H1 (cell line): ENCODE data around the gene TCIRG1. TPM values are rescaled to one million over a fixed set of nuclear protein-coding genes. Genes with fewer than 3 reads are reported as not detected.

Experiments
- CTCF ChIA-PET: fragments of 300-600 bp; sonication (Branson Sonifier 250); formaldehyde crosslinking; loops from one replicate; lab custom pipeline; 2021; ENCODE audit not compliant: partially characterized antibody; lab: Charles Lee
- POLR2A ChIA-PET: fragments of 300-600 bp; sonication (Branson Sonifier 250); formaldehyde crosslinking; loops from one replicate; lab custom pipeline; 2021; ENCODE audit warnings: inconsistent platforms; ENCODE audit not compliant: partially characterized antibody; lab: Charles Lee
- DNase-seq, 2 experiments: peaks; one replicate each; pipeline versions ENCODE4 v3.0.0 to v3.0.0-alpha.2; 2010 to 2022; ENCODE audit warnings: low spot score in 2 of 2, low read depth in 1 of 2, mixed read lengths in 1 of 2
- FAIRE-seq: peaks from 2 replicates; lab custom pipeline; 2011; peaks lifted over from hg19 to GRCh38; lab: Jason Lieb, UNC
- H2AFZ ChIP-seq: 2 replicates; pipeline ENCODE4 v1.8.1; 2012; ENCODE audit warnings: low read length, inconsistent platforms
- H2AK5ac ChIP-seq: 2 replicates; pipeline ENCODE4 v1.6.1; 2013; ENCODE audit warnings: low read depth, low read length
- H2BK120ac ChIP-seq: replicated peaks from 2 replicates; pipeline ENCODE3; 2013; ENCODE audit warnings: low read depth, low read length, inconsistent platforms
- H2BK12ac ChIP-seq: 2 replicates; pipeline ENCODE4 v1.6.1; 2013; ENCODE audit warnings: low read depth, low read length
- H2BK15ac ChIP-seq: 2 replicates; pipeline ENCODE4 v1.6.1; 2013; ENCODE audit warnings: low read length
- H2BK20ac ChIP-seq: 2 replicates; pipeline ENCODE4 v1.6.1; 2013; ENCODE audit warnings: low read length
- H2BK5ac ChIP-seq: 2 replicates; pipeline ENCODE4 v1.6.1; 2013; ENCODE audit warnings: low read depth, low read length
- H3K14ac ChIP-seq: 2 replicates; pipeline ENCODE4 v1.6.1; 2013; ENCODE audit warnings: inconsistent platforms; ENCODE audit not compliant: insufficient read length
- H3K18ac ChIP-seq: 2 replicates; pipeline ENCODE4 v1.6.1; 2013; ENCODE audit warnings: low read length; ENCODE audit errors: extremely low read depth
- H3K23ac ChIP-seq: 2 replicates; pipeline ENCODE4 v1.6.1; 2013; ENCODE audit warnings: inconsistent platforms; ENCODE audit not compliant: insufficient read length
- H3K23me2 ChIP-seq: 2 replicates; pipeline ENCODE4 v1.6.1; 2013; ENCODE audit warnings: low read depth, low read length
- H3K27ac ChIP-seq: 2 replicates; pipeline ENCODE4 v1.6.1; 2011; ENCODE audit warnings: low read depth, low read length, inconsistent platforms
- H3K27me3 ChIP-seq, 4 experiments: replicated peaks in 1 of 4; 1 replicate in 1 of 4; 2 replicates in 3 of 4; pipeline versions ENCODE4 v1.6.1 to v1.8.1; 2011 to 2013; ENCODE audit warnings: low read length in 3 of 4, mild to moderate bottlenecking in 3 of 4, inconsistent platforms in 2 of 4, mixed read lengths in 2 of 4, moderate library complexity in 1 of 4; ENCODE audit not compliant: control insufficient read depth in 3 of 4, insufficient read depth in 3 of 4; ENCODE audit errors: extremely low read depth in 1 of 4
- H3K36me3 ChIP-seq, 4 experiments: 2 replicates each; pipeline versions ENCODE4 v1.6.1 to v1.8.1; 2011 to 2013; ENCODE audit warnings: mild to moderate bottlenecking in 4 of 4, low read length in 3 of 4, moderate library complexity in 2 of 4, control low read depth in 1 of 4, inconsistent platforms in 1 of 4; ENCODE audit not compliant: insufficient read depth in 4 of 4, control insufficient read depth in 2 of 4
- H3K4ac ChIP-seq: replicated peaks from 2 replicates; pipeline ENCODE3; 2013; ENCODE audit warnings: low read length, low read depth, mixed read lengths, inconsistent platforms; ENCODE audit not compliant: insufficient read length
- H3K4me1 ChIP-seq, 4 experiments: replicated peaks in 1 of 4; 1 replicate in 1 of 4; 2 replicates in 3 of 4; pipeline versions ENCODE4 v1.6.1 to v1.8.1; 2011 to 2013; ENCODE audit warnings: low read length in 3 of 4, inconsistent platforms in 2 of 4, mixed read lengths in 1 of 4; ENCODE audit not compliant: insufficient read depth in 4 of 4, control insufficient read depth in 3 of 4
- H3K4me2 ChIP-seq, 2 experiments: 2 replicates each; pipeline versions ENCODE4 v1.6.1 to v1.8.1; 2011 to 2013; ENCODE audit warnings: low read depth in 2 of 2, low read length in 2 of 2, control low read depth in 1 of 2, inconsistent platforms in 1 of 2, mild to moderate bottlenecking in 1 of 2; ENCODE audit not compliant: insufficient read depth in 1 of 2
- H3K4me3 ChIP-seq, 4 experiments: fragments of 200-600, 300-600 bp in 1 of 4; sonication (generic), shearing (Covaris generic), sonication (Bioruptor Twin) in 1 of 4; 2 replicates each; pipeline versions ENCODE4 v1.5.1 to v1.8.1; 2011 to 2016; ENCODE audit warnings: low read length in 4 of 4, low read depth in 3 of 4, control low read depth in 2 of 4, inconsistent platforms in 2 of 4, mild to moderate bottlenecking in 2 of 4, mixed read lengths in 1 of 4, moderate library complexity in 1 of 4; ENCODE audit not compliant: insufficient read depth in 2 of 4; ENCODE audit errors: extremely low read depth in 1 of 4
- H3K56ac ChIP-seq: replicated peaks from 2 replicates; pipeline ENCODE3; 2013; ENCODE audit warnings: low read depth, mild to moderate bottlenecking, mixed read lengths, low read length, inconsistent platforms; ENCODE audit not compliant: insufficient read length
- H3K79me1 ChIP-seq: 2 replicates; pipeline ENCODE4 v1.6.1; 2013; ENCODE audit warnings: low read depth, low read length, control low read depth
- H3K79me2 ChIP-seq, 2 experiments: 2 replicates each; pipeline versions ENCODE4 v1.6.1 to v1.8.1; 2012 to 2013; ENCODE audit warnings: low read length in 2 of 2, mild to moderate bottlenecking in 2 of 2, inconsistent platforms in 1 of 2; ENCODE audit not compliant: insufficient read depth in 2 of 2, control insufficient read depth in 1 of 2
- H3K9ac ChIP-seq, 4 experiments: replicated peaks in 1 of 4; 1 replicate in 1 of 4; 2 replicates in 3 of 4; pipeline versions ENCODE4 v1.6.1 to v1.8.1; 2011 to 2013; ENCODE audit warnings: low read depth in 3 of 4, low read length in 3 of 4, control low read depth in 2 of 4, mild to moderate bottlenecking in 2 of 4, moderate library complexity in 2 of 4, inconsistent platforms in 1 of 4; ENCODE audit errors: extremely low read depth in 1 of 4
- H3K9me3 ChIP-seq, 2 experiments: 2 replicates each; pipeline versions ENCODE4 v1.6.1 to v1.8.1; 2012 to 2013; ENCODE audit warnings: mild to moderate bottlenecking in 2 of 2, moderate library complexity in 2 of 2, control low read depth in 1 of 2, inconsistent platforms in 1 of 2, low read depth in 1 of 2, low read length in 1 of 2, mixed read lengths in 1 of 2; ENCODE audit not compliant: insufficient read depth in 2 of 2
- H4K20me1 ChIP-seq, 2 experiments: replicated peaks in 1 of 2; 2 replicates each; pipeline versions ENCODE3 to v1.8.1; 2011 to 2013; ENCODE audit warnings: inconsistent platforms in 2 of 2, low read length in 2 of 2, mild to moderate bottlenecking in 1 of 2; ENCODE audit not compliant: insufficient read depth in 2 of 2, control insufficient read depth in 1 of 2
- H4K5ac ChIP-seq: 2 replicates; pipeline ENCODE4 v1.6.1; 2013; ENCODE audit warnings: low read length, low read depth, mixed read lengths, inconsistent platforms; ENCODE audit not compliant: insufficient read length
- H4K8ac ChIP-seq: 2 replicates; pipeline ENCODE4 v1.8.0; 2013; ENCODE audit warnings: mild to moderate bottlenecking, moderate library complexity, low read length, inconsistent platforms; ENCODE audit not compliant: insufficient read depth; ENCODE audit errors: extremely low read depth
- H4K91ac ChIP-seq: replicated peaks from 2 replicates; pipeline ENCODE3; 2013; ENCODE audit warnings: low read length, mixed read lengths, inconsistent platforms; ENCODE audit not compliant: insufficient read length
- ASH2L ChIP-seq: fragments of 200-600, 300-600 bp; sonication (generic); IDR thresholded peaks from one replicate; pipeline ENCODE4 v1.7.1; 2017; ENCODE audit warnings: low read length
- BACH1 ChIP-seq: IDR thresholded peaks from 2 replicates; pipeline ENCODE4 v1.6.1; 2012; ENCODE audit warnings: low read length, improper control_type of control experiment
- CEBPB ChIP-seq: IDR thresholded peaks from 2 replicates; pipeline ENCODE4 v1.6.1; 2012; ENCODE audit warnings: low read depth, low read length
- EGR1 ChIP-seq: IDR thresholded peaks from 2 replicates; pipeline ENCODE4 v1.6.1; 2011; ENCODE audit warnings: low read depth, low read length, borderline replicate concordance
- EP300 ChIP-seq, 2 experiments: IDR thresholded peaks; 1 replicate in 1 of 2; 2 replicates in 1 of 2; pipeline ENCODE4 v1.6.1; 2011 to 2012; ENCODE audit warnings: low read depth in 2 of 2, low read length in 2 of 2, mild to moderate bottlenecking in 2 of 2, borderline replicate concordance in 1 of 2, inconsistent platforms in 1 of 2, moderate library complexity in 1 of 2
- HDAC2 ChIP-seq, 2 experiments: fragments of 300-600 bp in 1 of 2; sonication (generic) in 1 of 2; IDR thresholded peaks; 2 replicates each; pipeline ENCODE4 v1.6.1; 2011 to 2012; ENCODE audit warnings: low read depth in 2 of 2, low read length in 2 of 2, mild to moderate bottlenecking in 2 of 2, moderate library complexity in 2 of 2, borderline replicate concordance in 1 of 2, inconsistent platforms in 1 of 2
- JUN ChIP-seq: IDR thresholded peaks from 2 replicates; pipeline ENCODE4 v1.6.1; 2011; ENCODE audit warnings: low read depth, mild to moderate bottlenecking, improper control_type of control experiment, low read length
- KDM4A ChIP-seq: IDR thresholded peaks from one replicate; pipeline ENCODE4 v1.7.1; 2012; ENCODE audit warnings: low read depth, mild to moderate bottlenecking, moderate library complexity, low read length, inconsistent platforms; ENCODE audit not compliant: severe bottlenecking
- PHF8 ChIP-seq: fragments of 200-600 bp; sonication (generic); conservative IDR thresholded peaks from 2 replicates; pipeline ENCODE4 v1.7.1; 2012; ENCODE audit warnings: low read depth, mild to moderate bottlenecking, inconsistent platforms, low read length, moderate library complexity
- RNF2 ChIP-seq: fragments of 200-900, 300-1000 bp; sonication (generic); IDR thresholded peaks from 2 replicates; pipeline ENCODE4 v1.7.1; 2016; ENCODE audit warnings: borderline replicate concordance, low read depth, mild to moderate bottlenecking, antibody characterized with exemption, low read length; ENCODE audit not compliant: poor library complexity, severe bottlenecking; ENCODE audit errors: missing control alignments
- SIX5 ChIP-seq: IDR thresholded peaks from 2 replicates; pipeline ENCODE4 v1.6.1; 2011; ENCODE audit warnings: mild to moderate bottlenecking, low read depth, low read length
- TEAD4 ChIP-seq: IDR thresholded peaks from 2 replicates; pipeline ENCODE4 v1.6.1; 2012; ENCODE audit warnings: low read depth, low read length, inconsistent platforms, mixed read lengths
- WGBS, 2 experiments: shearing (Covaris generic) in 1 of 2; methylation state at CpG; one replicate each; pipeline versions ENCODE4 v1.1.6 to v1.1.7; 2013 to 2015; ENCODE audit warnings: low lambda C conversion rate in 2 of 2, mixed read lengths in 2 of 2, inconsistent platforms in 1 of 2, low coverage in 1 of 2, missing lambda C conversion rate in 1 of 2; ENCODE audit not compliant: insufficient replicate concordance in 2 of 2, insufficient coverage in 1 of 2, insufficient read length in 1 of 2; ENCODE audit errors: extremely low coverage in 1 of 2, missing lambda C conversion rate in 1 of 2; 5-methylcytosine and 5-hydroxymethylcytosine counted together
- polyA plus RNA-seq, 7 experiments: library from polyadenylated mRNA; depleted of rRNA in 3 of 7; stranded (reverse) in 5 of 7; unstranded in 2 of 7; fragments of >200 nt in 5 of 7; fragments of 200-250 nt in 2 of 7; gene quantifications; 1 replicate in 5 of 7; 2 replicates in 1 of 7; 4 replicates in 1 of 7; pipeline versions ENCODE4 v1.2.1 to v1.2.3, GENCODE V29; 2011 to 2013; ENCODE audit warnings: missing spikeins in 2 of 7, mixed read lengths in 2 of 7
- total RNA-seq: library from RNA; stranded (reverse); fragmentation: NEBNext Ultra II Directional; extraction: Animal tissue kit (Norgen Biotek cat#: 25700); gene quantifications from 2 replicates; pipeline ENCODE4 v1.2.1, GENCODE V29; 2021

TCIRG1 gene
- total and polyA plus RNA-seq, 2 of the 8 experiments (the other 6 are each of a cell fraction or from before 2014, with no cell fraction given): 25.3 to 39.6 TPM

DNA sequence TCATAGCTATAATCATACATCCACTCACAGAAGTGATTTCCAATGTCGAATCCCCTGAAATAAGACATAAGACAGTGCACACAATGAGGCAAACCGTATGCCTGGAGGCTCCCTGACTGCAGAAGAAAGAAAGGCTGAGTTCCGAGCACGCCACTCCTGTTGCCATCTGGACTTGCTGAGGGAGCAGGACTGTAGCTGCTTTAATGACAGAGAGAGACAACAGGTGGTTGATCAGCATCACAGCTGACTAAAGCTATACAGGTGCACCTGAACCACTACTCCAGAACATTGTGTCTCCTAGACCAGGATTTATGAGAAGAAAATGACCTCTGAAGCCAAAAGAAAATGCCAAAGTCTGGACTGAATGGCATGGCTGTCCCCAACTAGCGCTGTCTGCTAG lies 27.0 kb downstream of the TCIRG1 start:
- Histone ChIP-seq H3K79me1 (peaks cover 3% of the 10 kb centered on the region; the same call in 1 of the 2 replicates), H3K4me3 (no peak overlapping the region), H2BK120ac (no peak overlapping the region), H4K20me1 (peaks cover 4 to 6% of the 10 kb centered on the region in 2 experiments), H4K8ac (no peak overlapping the region), H3K79me2 (no peaks in the 10 kb centered on the region; a peak in 1 of 4 replicates), H3K9ac (no peak overlapping the region), H3K4me1 (no peaks in the 10 kb centered on the region), H3K36me3 (peaks cover 43 to 96% (median 86%) of the 10 kb centered on the region in 4 experiments), H3K23me2 (no peaks in the 10 kb centered on the region), H2AFZ (no peak overlapping the region), H3K9me3 (no peaks in the 10 kb centered on the region), H3K4me2 (no peak overlapping the region), H2BK12ac (no peak overlapping the region), H2BK5ac (no peak overlapping the region), H4K5ac (no peak overlapping the region), H3K4ac (no peak overlapping the region), H3K14ac (no peak overlapping the region), H3K56ac (no peak overlapping the region), H4K91ac (no peak overlapping the region), H2AK5ac (no peak overlapping the region), H2BK15ac (no peak overlapping the region), H3K18ac (no peak overlapping the region), H3K27me3 (no peaks in the 10 kb centered on the region), H2BK20ac (no peak overlapping the region), H3K27ac (no peak overlapping the region), H3K23ac (no peak overlapping the region)
- 95% methylated on average over 5 of the region's 5 CpGs; no CpG with 5 or more reads in 1 of the 2 experiments for WGBS, 2 experiments
- ChIA-PET CTCF (interaction anchor here (0.8 to 1.0 kb wide), 2 partner anchors 114 to 143 kb away, joined by 3 read pairs; no protein-coding TSS in a partner anchor), POLR2A (interaction anchor here (1.4 kb wide), 1 partner anchor 14 kb away, joined by 4 read pairs; no protein-coding TSS in a partner anchor)
- DNase-seq: no peak
- FAIRE-seq: no peak
- TF ChIP-seq EGR1: no peak
- no peak for TF ChIP-seq EP300 (IDR thresholded peaks at IDR 0.05; ENCODE audit: borderline replicate concordance in 1 of 2, low read depth in 2 of 2, low read length in 2 of 2)
- no peak for TF ChIP-seq CEBPB
- no peak for TF ChIP-seq BACH1
- TF ChIP-seq PHF8: no peak
- TF ChIP-seq ASH2L: no peak
- no peak for TF ChIP-seq HDAC2 (IDR thresholded peaks at IDR 0.05; ENCODE audit: borderline replicate concordance in 1 of 2, low read depth in 2 of 2, low read length in 2 of 2)
- TF ChIP-seq SIX5: no peak
- TF ChIP-seq JUN: no peak
- TF ChIP-seq RNF2: no peak
- TF ChIP-seq TEAD4: no peak
- TF ChIP-seq KDM4A: no peak
